ENCODE results near the gene ERBB4.
"Not testable (repeated sequence)": the region's sequence is repeated elsewhere in the genome, so short reads cannot be mapped to it uniquely, and the experiment has no call there.

Gene ERBB4

DNA sequence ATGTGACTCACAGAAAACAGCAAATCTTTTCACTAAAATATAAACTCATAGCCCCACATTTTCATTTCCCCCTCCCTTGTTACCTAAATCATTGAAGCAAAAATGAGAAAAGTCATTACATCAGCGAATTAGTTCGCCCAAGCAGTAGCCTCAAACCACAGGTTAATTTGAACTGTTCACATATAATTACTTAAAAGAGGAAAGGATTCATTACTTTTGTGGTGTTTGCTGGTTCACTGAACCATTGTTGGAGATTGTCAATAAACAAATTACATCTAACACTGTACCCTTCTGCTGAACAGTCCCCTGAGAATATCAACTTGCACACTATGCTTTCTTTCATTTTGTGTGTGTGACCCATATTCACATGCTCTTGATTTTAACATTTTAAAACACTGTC lies 238.7 kb downstream of the ERBB4 start:
- no peak for DNase-seq (ENCODE audit: low read depth in 2 of 2)

DNA sequence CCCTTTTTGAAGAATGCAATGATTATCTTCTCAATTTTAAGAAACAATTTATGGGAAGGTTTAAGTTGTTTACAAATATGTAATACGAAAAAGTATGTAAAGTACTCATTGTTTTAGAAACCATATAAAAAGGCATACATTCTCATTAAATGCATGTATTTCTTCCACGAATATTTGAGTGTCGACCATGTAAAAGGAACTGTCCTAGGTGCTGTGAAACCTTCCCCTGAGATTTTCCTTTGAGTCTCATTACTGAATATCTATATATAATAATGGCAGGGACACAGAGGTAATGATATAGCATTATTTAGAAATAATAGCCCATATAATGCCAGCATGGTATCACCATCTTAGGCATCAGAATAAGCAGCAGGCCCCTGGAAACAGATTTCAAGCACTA lies 239.3 kb downstream of the ERBB4 start:
- DNase-seq (ENCODE audit: low read depth in 2 of 2): no peak

DNA sequence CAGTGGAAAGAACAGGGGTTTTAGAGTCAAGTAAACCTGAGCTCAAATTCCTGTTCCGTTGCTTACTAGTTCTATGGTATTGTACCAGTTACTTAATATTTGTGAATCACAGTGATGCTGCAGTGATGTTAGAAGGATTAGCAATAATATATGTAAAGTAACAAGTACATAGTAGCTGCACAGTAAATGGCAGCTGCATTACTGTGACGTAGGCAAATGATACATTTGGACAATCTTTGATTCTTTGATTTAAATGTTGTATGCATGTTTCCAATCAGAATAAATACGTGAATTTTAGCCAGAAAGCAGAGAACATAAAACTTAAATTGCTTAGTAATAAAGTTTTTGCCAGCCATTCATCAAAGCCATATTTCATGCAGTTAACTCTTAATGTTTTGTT lies 243.0 kb downstream of the ERBB4 start:
- no peak for DNase-seq (ENCODE audit: low read depth in 2 of 2)

DNA sequence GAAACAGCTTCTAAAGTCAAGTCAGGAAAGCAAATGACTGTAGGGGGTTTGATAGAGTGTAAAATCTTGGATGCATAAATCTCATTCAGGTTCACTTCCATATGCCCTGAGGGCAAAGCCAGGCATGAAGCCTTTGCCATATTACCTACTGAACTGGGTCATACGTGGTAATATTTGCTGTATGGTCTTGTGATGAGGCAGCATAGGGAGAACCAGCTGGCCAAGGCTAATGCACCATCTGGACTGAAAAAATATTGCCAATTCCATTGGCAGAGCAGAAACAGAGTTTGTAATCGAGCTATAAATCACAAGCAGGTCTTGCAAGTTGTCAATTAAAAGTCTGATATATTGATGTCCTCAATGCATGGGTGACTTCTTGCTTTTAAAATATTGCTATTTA lies 243.8 kb downstream of the ERBB4 start:
- no peak for DNase-seq (ENCODE audit: low read depth in 2 of 2)

DNA sequence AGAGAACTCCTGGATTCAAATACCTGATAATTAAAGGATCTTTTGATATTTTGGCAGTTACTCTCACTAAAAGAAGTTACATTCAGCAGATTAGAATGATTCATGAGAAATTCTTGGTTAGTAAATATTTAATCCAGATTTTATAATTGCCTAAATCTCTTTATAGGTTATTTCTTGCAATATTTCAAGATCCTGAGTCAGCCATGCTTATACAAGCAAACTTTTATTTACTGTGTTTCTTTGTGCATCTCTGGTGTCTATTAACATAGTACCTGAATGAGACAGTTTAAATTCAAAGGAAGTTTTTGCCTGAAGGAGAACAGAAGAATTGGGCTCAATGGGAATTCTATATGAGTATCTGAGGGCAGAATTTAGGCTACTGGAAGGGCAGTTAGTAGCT lies 249.3 kb downstream of the ERBB4 start:
- DNase-seq (ENCODE audit: low read depth in 2 of 2): no peak

DNA sequence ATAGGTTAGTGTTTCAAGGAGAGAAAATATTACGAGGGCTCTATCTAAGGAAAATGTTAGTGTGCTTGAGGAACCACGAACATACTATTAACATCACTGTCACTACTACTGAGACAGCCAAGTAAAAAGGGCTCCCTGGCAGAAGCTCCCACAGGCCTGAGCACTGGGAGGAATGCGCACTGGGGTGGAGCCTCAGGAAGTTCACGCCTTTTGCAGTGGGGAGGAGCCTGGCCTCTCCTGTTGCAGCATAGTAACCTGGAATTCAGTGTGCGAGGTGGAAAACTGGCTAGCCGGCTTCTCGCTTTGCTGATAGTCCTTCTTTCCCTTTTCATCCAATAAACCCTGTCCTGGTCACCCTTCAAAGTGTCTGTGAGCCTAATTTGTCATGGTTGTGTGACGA lies 250.3 kb downstream of the ERBB4 start:
- DNase-seq (ENCODE audit: low read depth in 2 of 2): no peak

DNA sequence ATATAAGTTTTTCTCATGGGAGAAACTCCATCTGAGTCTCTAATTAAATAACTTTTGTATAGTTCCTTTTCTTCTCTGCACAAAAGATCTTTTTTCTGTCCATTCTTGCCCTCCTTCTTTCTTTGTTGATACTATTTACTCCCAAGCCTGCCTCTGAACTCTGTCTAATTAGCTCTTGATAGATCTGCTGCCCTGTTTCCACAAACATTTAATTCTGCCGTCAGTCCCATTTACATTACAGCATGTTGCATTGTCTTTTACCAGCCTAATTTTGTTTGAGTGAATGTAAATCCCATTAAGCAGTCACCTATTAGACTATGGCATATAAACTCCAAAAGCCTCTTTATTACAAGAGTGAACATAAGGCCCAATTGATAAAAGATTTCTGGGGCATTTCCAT lies 254.4 kb downstream of the ERBB4 start:
- no peak for DNase-seq (ENCODE audit: low read depth in 2 of 2)

DNA sequence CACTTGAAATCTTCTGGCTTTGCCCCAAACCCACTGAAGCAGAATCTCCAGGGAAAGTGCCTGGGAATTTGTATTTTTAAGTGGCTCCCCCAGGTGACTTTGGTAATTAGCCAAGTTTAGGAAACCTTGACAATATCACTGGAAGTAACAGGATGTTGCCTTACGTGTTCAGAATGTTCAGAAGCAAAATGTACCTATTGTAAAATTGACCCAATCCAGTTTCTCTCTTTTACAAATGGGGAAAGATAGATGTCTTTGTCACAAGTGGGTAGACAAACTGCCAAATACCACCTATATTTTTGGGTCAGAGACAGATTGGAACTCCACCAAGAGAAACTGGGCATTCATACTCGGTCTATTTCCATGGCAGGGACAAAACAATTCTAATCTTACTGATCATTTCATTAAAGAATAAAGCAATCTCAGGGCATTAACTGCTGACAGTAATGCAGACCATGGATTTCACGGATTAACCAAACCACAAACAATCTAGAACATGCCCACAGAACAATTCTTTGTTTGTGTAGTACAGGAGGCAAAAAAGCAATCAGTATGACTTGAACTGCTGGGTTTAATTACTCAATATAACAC lies 255.8 kb downstream of the ERBB4 start:
- no peak for DNase-seq (ENCODE audit: low read depth in 2 of 2)

DNA sequence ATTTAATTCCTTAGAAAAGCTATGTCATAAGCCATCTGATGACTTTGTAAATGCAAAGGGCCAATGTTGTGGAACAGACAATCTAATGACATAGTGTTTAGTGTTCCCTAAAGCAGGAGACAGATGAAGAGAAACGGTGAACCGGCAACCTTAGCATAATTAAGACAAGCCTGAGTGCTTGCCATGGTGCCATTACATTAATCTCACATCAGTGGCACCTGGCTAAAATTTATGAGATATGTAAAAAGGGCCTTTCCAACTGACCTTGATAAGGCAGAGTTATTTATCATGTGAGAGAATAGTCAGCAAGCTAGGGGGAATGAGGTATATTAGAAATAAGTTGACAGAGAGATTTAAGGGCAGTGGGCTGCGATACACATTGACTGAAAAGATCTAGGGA lies 261.8 kb downstream of the ERBB4 start:
- no peak for DNase-seq (ENCODE audit: low read depth in 2 of 2)

DNA sequence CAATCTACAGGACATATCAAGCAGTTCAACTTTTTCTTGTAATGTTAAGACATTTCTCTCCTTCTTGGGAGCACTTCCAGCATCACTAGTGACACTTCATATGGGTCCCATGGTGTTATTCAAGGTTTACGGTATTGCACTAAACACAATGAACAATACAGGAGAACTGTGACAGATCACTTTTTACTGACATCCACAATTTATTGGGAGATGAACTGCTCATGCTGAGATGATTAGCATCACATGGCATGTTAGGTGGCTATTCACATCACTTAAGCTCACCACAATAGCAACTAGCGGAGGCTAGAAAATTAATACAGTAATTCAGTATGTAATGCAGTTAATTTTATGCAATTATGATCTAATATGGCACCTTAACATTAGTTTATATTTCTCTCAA lies 264.4 kb downstream of the ERBB4 start:
- no peak for DNase-seq (ENCODE audit: low read depth in 2 of 2)

DNA sequence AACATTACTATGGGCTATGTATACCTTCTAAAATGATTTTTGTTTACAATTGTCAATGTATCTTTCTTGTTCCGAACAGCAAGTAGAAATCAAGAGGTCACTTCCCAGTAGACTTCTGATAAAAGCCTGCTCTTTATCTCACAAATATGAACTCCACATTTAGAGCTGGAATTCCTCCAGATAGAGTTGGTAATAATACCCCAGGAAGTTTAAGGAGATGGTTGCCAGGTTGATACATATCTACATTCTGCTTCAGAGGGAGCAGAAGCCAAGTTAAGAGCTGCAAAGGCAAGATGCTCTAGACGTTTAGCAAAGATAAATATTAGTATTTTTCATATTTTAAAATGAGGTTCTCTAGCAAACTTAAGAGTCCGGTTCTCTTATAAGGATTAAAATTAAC lies 267.0 kb downstream of the ERBB4 start:
- DNase-seq (ENCODE audit: low read depth in 2 of 2): no peak

DNA sequence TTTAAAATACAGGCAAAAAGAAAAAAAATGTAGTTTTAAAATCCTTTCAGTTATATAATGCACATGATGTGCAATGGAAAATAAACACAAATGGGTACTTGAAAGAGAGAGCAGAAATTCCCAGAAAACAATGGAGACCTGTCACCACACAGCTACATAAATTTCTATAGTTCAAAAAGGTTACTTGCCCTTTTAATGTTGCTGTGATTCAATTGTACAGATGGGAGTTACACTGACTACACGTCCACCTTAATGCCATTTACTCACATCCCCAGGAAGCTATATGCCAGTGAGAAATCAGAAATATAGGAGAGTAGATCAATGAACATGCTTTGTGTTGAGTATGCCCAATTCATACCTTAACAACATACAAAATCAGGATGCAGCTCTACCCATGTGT lies 269.6 kb downstream of the ERBB4 start:
- no peak for DNase-seq (ENCODE audit: low read depth in 2 of 2)

DNA sequence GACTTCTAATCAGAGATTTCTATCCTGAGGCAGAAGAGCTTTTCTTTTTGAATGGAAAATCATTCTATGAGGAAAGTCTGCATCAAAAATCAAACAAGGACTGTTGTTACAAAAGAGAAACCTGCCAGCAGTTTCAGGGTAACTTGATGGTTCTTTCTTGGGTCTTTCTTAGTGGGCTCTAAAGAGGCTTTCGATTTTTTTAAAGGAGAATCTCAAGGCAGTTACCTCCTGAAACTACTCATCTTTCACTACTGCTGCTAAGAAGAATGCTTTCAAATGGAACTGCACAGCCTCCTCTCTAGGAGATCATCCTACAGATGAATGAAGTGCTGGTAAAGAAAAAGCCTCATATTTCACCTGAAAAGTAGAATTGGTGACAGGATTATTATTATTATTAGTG lies 272.3 kb downstream of the ERBB4 start:
- no peak for DNase-seq (ENCODE audit: low read depth in 2 of 2)

DNA sequence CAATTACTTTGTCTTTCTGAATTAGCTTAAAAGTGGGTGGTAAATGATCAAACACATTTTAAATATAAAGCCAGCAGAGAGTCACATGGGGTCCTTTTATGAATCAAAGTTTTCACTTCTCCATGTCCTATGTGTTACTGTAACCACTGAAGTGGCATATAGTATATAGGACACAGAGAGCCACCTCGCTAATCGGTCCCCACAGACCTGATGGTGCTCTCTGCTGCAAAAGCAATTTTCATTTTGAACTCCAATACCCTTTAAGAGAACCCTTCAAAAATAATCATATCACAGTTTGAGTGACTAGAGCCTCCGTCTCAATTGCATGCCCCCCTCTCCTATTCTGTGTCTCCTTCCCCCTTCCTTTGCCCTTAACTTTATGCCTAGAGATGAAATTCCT lies 272.8 kb downstream of the ERBB4 start:
- DNase-seq (ENCODE audit: low read depth in 2 of 2): no peak

DNA sequence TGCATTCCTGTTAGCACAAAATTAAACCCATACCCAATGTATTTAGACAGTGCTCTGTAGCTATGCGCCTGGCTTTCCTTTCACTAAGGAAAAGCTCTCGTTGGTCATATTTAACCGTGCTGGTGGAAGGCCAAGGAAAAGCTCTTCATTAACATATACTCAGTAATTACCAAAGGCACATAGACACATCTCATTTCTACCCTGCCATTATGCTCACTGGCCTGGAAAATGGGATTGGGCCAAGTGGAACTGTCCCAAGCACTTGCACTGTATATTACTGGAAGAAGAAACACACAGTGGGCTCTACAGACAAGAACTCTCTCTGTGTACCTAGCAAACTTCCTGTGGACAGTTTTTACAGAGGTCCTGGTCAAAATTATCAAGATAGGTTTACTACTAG lies 274.4 kb downstream of the ERBB4 start:
- no peak for DNase-seq (ENCODE audit: low read depth in 2 of 2)

DNA sequence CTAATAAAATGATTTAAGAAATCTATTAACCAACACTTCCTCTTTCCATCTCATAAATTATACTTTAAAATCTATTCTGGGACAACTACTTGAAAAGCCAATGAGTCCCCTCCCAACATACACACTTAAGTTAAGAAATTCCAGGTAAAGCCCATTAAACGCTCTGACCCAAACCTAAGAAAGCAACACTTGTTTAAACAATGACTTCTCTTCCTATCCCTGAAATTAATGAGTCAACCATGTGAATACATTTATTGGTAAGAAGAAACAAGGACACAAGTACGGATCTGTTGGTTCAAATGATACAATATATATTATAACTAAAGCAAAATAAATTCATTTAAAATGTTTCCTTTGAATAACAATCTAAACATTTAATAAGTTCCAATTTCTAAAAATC lies 279.4 kb downstream of the ERBB4 start:
- no peak for DNase-seq (ENCODE audit: low read depth in 2 of 2)

DNA sequence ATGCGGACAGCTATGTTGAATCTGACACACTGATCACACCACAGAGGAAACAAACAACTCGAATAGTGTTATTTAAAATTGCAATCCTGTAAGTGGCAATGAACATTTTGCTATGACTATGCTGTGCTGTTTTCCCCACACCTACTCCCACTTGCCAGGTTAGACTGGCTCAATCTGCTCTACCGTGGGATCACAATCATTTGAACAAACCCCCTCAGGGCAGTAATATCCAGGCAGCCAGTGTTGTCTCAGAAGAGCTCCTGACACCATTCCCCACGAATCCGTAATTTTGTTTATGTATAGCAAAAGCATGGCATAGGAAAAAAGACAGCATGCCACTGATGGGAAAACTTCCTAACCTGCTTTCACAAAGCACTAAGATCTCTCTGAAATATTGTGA lies 284.3 kb downstream of the ERBB4 start:
- DNase-seq (ENCODE audit: low read depth in 2 of 2): no peak

DNA sequence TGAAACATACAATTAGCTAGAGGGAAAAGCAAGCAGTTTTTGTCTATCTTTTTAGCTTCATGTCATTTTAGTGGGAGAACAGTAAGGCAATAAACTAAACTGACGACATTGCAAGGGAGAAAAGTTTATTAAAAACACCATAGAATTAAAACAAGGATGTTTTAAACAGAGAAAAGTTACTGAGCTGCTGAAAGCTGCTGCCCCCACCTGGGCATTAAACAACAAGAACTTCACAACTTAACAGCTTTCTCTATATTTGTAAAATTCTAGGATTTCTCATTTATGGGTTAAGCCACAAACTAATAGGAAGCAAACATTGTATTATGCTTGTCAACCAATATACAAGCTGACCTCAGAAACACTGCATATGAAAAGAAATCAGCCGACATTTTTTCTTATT lies 289.2 kb downstream of the ERBB4 start:
- DNase-seq (ENCODE audit: low read depth in 2 of 2): no peak

DNA sequence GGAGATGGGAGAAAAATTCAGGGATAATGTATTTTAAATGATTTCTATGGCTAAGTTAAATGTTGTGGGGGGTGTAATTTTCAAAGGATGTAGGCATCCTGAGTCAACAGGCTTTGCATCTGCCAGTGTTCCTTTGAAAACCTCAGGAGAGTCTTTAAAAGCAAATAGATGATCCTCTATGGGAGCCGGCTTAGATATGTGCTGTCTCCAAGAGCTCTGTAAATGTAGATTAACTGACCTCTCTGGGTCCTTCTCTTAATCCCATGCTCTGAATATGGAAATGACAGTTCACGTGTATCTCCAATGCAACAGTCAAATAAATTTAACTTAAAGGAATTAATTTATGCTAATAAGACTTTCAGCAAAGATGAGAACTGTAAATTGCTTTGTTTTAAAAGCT lies 292.7 kb downstream of the ERBB4 start:
- DNase-seq (ENCODE audit: low read depth in 2 of 2): no peak

DNA sequence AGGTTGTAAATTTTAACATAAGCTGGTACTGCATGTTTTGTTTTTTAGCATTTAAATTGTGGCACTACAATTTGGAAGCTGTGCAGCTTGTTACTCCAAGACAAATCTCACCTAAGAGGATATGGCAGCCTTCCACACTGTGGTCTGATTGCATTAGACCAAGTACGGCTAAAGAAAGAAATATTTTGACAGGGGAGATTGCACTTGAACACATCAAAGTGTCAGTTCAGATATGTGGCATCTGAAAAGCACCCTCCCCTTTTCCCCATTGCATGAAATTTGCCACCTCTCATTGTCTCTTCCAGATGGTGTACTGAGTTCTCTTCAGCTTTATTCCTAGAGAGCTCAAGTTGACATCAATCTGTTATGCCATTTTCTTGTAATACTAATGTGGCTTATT lies 295.9 kb downstream of the ERBB4 start:
- no peak for DNase-seq (ENCODE audit: low read depth in 2 of 2)

DNA sequence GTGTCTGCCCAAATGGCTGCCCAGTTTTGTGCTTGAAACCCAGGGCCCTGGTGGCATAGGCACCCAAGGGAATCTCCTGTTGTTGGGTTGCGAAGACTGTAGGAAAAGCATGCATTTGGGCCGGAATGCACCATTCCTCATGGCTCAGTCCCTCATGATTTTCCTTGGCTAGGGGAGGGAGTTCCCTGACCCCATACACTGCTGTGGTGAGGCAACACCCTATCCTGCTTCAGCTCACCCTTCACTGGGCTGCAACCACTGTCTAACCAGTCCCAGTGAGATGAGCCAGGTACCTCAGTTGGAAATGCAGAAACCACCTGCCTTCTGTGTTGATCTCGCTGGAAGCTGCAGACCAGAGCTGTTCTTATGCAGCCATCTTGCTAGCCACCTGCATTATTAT lies 300.4 kb downstream of the ERBB4 start:
- DNase-seq (ENCODE audit: low read depth in 2 of 2): not testable (repeated sequence)

DNA sequence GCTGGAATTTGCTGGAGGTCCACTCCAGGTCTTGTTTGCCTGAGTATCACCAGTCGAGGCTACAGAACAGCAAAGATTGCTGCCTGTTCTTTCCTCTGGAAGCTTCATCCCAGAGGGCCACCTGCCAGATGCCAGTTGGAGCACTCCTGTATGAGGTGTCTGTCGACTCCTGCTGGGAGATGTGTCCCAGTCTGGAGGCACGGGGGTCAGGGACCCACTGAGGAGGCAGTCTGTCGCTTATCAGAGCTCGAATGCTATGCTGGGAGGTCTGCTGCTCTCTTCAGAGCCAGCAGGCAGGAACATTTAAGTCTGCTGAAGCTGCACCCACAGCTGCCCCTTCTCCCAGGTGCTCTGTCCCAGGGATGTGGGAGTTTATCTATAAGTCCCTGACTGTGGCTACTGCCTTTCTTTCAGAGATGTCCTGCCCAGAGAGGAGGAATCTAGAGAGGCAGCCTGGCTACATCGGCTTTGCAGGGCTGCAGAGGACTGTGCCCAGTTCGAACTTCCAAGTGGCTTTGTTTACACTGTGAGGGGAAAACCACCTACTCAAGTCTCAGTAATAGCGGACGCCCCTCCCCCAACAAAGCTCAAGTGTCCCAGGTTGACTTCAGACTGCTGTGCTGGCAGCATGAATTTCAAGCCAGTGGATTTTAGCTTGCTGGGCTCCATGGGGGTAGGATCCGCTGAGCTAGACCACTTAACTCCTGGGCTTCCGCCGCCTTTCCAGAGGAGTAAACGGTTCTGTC lies 301.1 kb downstream of the ERBB4 start:
- DNase-seq (ENCODE audit: low read depth in 2 of 2): no peak

DNA sequence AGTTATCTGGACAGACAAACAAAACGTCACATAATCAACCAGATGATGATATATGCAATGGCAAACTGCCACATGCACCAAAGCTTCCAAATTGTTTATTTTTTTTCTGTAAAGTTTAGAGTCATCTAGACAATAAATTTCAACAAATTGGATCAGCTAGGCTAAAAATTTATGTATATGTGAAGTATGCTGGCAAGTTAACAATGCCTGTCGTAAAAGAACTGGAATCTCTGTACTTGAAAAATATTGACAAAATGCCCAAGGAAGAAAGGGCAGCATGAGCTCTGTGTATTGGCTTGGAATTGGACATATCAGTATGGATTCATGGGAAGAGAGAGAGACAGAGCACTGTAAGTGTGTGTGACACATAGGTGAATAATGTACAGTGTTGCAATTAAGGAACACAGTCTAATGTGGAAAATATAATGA lies 309.8 kb downstream of the ERBB4 start:
- DNase-seq (ENCODE audit: low read depth in 2 of 2): no peak

DNA sequence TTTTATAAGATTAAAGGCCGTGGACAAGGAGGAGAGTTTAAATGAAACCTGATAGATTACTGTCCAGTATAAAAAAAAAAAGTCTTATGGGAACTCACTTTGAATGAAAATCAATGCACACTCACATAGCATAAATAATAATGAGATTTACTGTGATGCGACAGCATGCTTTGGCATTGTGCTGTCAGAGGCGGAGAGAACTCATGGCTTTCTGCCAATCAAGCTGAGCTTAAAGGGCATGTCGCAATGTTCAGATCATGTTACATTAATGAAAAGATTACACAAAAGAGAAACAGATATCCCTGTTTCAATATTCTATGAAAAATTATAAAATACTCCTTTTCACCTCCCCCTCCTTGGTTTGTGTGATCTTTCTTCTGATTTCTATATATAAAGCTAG lies 310.8 kb downstream of the ERBB4 start:
- DNase-seq (ENCODE audit: low read depth in 2 of 2): no peak
